NCI-H82 (cell line): ENCODE measurements around the gene LYSMD2.

ENCODE experiments used
- DNase-seq: peaks from one replicate; lab custom pipeline; 2025; lab: John Stamatoyannopoulos, UW

The LYSMD2 gene

DNA sequence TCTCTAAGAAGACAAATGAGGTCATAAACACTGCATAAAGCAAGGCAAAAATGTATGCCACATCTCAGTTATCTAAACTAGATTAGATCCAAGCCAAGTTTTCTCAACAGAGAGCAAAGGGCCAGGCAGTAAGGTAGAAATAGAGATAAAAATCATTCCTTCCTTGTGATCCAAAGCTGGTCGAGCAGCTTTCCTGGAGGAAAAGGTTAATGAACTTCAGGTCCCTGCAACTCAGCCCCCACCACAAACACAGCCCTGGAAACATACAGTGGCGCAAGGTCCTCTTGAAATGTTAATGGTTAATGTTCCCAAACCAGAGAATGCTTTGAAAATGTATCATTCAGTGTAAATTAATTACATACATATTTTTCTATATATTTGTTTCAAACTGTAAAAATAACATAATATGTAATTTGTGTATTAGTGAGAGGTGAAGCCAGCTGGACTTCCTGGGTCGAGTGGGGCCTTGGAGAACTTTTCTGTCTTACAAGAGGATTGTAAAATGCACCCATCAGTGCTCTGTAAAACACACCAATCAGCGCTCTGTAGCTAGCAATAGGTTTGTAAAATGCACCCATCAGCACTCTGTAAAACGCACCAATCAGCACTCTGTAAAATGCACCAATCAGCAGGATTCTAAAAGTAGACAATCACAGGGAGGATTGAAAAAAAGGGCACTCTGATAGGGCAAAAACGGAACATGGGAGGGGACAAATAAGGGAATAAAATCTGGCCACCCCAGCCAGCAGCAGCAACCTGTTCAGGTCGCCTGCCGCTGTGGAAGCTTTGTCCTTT, 17.1 kb downstream of the LYSMD2 start:
- DNase-seq: no peak

DNA sequence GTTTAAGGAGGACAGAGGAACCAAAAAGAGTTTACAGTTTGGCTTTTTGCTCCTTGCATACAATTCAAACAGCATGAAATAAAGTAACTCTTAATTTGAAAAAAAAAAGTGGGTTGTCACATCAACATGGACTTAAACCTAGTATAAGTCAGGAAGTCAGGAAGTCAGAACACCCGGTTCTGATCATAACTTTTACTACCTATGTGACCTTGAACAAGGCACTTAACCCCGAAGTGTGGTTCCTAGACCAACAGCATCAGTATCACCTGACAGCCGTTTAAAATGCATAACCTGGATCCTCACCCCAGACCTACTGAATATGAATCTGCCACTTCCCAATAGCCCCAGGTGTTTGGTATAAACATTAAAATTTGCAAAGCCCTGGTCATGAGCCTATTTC, 18.7 kb downstream of the LYSMD2 start:
- no peak for DNase-seq

DNA sequence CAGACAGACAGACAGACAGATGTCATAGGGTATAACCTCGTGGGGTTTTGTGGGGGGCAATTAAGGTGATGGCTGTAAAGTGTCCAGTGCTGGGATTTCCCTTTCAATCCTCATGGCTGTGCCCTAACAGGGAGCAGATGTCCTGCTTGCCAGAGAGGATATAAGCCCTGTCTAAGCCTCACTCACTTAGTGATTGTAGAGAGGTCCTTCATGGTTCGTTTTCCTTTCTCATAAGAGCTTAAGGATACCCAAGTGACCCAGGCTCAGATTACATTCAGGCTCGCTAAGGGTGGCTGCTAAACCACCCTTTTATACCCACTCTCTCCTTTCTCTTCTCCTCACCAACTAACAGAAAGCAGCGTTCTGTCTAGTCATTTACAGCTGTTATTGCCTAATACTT, 19.2 kb downstream of the LYSMD2 start:
- DNase-seq: peak; percentile 98

DNA sequence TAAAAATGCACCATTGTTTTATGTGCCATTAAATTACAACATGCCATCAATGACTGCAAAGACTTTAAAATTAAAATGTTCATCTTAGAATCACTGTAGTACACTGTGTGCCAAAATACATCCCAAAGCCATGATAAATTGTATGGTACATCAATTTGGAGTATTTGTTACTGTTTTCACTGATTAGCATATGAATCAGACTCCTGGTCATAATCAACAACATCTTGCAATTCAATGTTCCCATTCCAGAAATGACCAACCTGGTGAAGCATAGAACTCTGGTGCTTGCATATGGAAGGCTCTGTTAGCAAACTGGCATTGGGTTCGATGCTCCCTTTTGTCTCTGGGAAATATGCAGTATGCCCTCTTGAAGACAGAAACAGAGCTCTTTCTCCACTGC, 22.5 kb downstream of the LYSMD2 start:
- DNase-seq: no peak

DNA sequence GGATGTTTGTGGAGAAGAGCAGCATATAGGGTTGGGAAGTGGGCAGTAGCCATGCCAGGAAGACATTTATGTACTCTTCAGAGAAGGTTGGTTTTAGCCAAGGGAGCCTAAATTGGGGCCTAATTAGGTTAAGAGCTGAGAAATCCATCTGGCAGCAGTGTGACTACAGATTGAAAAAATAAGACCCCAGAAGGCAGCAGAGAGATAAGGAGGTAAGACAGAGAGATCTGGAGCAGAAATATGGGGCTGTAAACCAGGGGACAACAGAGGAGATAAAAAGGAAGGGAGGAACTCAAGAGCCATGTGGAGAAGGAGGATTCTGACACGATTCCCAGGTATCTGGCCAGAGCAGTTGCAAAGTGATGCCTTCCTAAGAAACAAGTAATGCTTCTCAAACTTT, 23.3 kb downstream of the LYSMD2 start:
- peak; percentile 77 for DNase-seq

DNA sequence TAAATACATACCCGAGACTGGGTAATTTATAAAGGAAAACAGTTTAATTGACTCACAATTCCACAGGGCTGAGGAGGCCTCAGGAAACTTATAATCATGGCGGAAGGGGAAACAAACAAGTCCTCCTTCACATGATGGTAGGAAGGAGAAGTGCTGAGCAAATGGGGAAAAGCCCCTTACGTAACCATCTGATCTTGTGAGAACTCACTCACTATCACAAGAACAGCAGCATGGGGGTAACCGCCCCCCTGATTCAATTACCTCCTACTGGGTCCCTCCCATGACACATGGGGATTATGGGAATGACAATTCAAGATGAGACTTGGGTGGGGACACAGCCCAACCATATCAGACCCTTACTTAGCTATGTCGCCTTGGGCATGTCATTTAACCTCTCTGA, 28.4 kb downstream of the LYSMD2 start:
- no peak for DNase-seq

DNA sequence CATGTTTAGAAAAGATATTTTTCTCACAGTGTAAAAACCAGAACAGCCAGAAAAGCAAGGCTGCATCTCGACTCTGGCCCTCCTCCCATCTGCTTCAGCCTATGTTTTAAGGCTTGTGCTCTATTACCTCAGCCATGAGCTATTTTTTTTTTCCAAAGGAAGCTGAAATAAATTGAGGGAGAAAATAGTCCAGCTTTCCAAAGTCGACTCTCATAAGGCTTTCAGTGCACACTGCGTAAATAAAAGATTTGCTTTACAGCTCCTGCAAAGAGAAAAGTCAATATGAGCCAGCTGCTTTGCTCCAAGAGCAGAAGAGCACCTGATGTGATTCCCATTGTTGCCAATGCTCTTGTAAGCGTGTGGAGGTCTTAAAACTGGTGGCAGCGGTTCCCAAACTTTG, 29.4 kb downstream of the LYSMD2 start:
- DNase-seq: no peak

DNA sequence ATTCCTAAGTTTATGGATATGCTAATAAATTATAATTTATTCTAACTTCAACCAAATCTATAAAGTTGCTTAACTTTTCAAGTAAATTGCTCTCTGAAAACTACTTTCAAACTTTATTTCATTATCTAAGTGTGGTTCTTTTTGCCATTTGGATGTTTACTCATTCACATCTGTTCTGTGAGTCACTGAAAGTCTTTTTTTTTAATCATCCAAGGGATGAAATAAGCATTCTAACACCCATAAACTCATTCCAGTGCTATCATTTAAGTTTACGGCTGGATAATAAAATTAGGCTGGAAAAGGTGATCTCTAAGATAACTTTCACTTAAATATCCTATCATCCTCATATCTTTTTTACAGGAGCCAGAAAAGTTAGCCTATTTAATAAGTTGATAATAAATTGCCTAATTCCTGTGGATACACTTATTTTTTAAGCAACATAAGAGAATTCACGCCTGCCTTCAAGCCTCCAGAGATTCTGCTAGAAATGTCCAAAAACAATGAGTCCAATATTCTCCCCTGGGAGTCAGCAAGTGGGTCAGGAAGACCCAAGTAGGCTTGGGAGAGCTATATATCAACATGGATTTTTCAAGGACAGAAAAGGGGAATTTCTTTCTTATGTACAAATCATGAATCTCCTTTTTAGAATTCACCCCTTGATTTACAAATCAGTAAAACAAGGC, 30.4 kb downstream of the LYSMD2 start:
- DNase-seq: no peak

DNA sequence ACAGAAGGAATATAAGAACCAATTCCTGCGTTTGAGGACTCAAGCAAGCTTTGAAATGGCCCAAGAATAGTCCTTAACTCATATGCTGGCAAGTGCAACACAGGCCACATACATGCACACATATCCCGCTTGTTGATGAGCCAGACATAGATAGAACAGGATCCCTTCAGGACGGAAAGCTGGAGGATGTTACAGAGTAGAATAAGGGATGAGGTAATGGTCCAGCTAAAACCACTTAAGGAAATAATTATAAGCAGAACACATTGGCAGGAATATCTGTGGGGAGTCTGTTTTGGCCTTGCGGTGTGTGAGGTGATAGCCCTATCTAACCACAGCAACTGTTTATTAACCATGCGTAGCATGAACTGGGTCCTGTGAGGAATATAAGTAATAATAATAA, 31.2 kb downstream of the LYSMD2 start:
- DNase-seq: no peak

DNA sequence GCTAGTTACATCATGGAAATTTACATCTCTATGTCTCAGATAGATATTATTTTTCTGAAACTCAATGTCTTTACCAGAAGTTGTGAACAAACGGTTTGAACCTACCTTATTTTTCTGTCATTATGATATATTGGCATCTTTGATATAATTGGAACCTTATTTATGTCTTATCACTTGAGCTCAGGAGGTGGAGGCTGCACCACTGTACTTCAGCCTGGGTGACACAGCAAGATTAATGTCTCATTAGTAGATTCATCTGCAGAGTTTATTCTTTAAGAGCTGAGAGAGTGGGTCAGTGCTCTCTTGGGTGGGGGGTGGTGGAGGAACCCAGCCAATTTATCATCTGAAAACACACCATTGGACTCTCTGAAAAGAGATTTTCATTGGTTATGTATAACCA, 34.7 kb downstream of the LYSMD2 start:
- DNase-seq: no peak

DNA sequence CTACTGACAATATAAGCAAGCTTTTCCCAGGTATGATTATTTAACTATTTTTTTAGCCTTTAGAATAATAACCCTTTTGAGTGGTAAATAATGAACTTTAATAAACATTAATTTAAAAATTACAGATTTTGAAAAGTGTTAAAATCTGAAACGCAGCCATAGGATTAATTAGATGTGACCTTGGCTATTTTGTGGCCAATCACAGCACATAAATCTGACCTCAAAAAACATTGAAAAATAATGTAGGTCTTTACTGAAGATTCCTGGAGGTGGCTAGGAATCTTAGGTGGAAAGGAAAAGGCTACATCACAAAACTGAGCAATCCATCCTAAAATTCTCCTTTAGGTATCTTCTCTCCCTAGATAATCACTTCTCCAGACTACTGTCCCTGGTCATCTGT, 38.1 kb downstream of the LYSMD2 start:
- DNase-seq: no peak

DNA sequence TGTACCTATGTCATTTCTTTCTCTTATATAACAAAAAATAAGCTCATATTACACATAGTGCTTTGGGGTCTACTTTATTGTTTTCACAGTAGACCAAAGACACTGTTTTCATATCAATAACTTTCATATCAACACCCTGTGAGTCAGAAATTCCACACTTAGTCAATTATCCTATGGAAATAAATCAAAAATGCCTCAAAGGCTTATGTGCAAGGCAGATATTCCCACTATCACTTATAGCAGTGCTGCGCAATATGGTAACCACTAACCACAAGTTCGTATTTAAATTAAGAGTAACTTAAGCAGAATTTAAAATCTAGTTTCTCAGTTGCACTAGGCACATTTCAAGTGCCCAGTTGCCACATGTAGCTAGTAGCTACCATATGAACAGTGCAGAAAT, 40.3 kb downstream of the LYSMD2 start:
- no peak for DNase-seq

DNA sequence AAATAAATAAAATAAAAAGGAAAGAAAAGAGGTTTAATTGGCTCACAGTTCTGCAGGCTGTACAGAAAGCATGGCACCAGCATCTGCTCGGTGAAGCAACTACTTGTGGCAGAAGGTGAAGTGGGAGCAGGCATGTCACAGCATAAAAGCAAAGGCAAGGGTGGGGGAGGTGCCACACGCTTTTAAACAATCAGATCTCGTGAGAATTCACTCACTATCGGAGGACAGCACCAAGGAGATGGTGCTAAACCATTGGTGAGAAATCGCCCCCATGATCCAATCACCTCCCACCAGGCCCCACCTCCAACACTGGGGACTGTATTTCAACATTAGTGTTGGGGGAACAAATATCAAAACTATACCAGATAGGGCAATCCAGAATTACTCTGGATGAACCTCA, 40.9 kb downstream of the LYSMD2 start:
- DNase-seq: no peak

DNA sequence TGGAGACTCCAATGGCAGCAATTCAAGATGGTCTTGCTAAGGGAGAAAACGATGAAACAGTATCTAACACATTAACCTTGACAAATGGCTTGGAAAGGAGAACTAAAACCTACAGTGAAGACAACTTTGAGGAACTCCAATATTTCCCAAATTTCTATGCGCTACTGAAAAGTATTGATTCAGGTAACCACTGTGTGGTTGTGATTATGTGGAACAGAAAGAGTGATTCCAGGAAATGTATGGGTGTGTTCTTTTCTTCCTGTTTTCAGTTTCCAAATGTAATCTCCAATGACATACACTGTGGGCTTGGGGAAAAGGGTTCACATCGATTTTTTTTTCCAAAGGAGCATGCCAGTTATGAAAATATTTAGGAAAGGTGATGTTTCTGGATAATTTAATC, 45.3 kb downstream of the LYSMD2 start:
- DNase-seq: no peak

DNA sequence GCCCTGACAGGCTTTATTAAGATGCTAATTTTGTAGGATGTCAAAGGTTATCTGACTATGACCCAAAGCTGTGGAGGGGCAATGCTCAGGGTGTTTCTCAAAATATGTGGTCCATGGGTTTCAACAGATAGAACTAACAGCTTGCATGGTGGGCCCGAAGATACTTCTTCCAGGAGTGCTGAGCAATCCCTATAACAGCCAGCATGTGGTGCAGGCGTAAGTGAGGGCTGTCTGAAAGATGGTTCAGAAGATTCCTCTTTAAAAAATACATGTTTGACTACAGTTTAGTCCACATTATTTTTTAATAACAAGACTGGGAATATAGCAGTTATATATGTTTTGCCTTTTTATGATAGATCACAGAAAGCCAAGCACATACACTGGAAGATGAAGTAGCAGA, 48.6 kb downstream of the LYSMD2 start:
- no peak for DNase-seq

DNA sequence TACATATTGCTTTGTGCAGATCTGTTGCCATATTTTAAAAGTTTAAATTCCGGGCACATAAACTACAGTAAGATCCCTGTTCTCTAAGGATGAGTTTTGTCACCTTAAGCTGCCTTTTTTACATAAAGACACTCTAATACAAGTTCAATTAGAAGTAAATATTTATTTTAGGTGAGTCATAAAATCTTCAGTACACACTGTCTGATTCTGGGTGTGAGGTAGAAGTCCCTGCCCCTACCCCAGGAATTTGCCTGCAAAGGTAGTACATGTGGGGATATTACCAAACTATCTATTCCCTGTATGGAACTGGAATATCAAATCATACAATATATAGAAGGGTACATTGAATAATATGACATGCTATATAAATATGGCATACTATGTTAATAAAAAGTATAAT, 49.9 kb downstream of the LYSMD2 start:
- no peak for DNase-seq

DNA sequence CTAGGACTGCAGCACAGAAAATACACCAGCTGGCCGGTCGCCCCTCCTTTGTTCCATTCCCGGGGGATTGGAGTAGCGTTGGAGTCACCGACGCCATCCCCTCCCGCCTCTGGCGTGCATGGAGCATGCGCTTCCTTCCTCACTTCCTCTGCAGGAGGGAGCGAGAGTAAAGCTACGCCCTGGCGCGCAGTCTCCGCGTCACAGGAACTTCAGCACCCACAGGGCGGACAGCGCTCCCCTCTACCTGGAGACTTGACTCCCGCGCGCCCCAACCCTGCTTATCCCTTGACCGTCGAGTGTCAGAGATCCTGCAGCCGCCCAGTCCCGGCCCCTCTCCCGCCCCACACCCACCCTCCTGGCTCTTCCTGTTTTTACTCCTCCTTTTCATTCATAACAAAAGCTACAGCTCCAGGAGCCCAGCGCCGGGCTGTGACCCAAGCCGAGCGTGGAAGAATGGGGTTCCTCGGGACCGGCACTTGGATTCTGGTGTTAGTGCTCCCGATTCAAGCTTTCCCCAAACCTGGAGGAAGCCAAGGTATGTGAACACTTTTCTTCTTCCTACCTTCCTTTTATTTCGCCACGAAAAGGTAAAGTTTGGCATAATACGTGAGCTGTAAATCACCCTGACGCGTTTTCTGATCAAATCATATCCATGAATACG, 56.0 kb downstream of the LYSMD2 start, which contains the start of gene SCG3:
TSS of gene SCG3 (plus strand) at position 201 of the 661 bp plus-strand sequence. CDS start at position 454, 253 bp downstream.
- DNase-seq: peak; percentile 95

DNA sequence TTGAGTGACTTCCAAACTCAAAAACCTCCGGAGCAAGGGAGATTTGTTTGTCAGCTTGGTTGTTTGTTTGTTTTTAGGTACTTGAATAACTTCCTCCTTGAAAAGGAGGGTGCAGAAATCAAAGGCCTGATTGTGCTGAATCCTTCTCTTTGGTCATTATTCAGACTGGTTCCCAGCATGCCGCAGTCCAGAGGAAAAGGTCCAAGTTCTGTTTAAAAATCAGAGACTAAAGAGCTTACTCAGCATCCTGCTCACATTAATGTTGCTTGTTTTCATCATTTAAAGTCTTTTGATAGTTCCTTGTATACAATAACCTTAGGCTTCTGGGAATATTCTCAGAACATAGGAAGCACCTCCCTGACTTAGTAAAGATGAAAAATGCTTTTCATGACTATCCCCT, 57.1 kb downstream of the LYSMD2 start:
- DNase-seq: no peak

DNA sequence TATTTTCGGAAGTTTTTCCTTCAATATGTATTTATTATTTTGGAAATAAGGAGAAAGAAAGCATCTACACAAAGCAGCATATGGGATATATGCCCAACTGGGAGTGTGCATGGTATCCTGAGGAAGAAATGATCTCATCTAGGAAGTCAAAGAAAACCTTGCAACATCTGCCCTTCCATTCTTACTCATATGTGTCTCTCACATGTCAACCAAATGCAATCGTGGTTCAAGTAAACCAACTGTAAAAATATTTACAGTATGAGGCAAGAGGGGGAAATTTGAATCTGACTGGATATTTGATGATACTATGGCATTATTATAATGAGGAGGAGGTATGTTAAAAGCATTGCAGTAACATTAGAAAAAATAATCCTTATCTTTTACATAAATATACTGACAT, 59.4 kb downstream of the LYSMD2 start:
- DNase-seq: no peak

DNA sequence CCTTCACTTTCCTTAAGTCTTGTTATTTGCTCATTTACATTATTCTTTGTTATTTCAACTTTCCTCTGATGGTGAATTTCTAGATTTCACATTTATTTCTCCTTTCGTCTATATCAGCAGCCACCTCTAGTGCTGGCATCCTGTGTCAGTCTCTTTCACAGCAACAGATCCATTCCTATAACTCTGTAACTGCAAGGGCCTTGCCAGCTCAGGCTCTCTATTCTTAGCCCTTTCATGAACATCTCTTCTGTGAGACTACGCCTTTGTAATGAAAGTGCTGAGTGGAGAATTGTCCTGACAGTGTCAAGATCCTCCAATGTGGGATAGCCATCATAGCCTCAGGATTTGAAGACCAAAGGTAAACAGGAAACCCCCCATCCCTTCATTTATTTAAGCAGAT, 60.0 kb downstream of the LYSMD2 start:
- no peak for DNase-seq

DNA sequence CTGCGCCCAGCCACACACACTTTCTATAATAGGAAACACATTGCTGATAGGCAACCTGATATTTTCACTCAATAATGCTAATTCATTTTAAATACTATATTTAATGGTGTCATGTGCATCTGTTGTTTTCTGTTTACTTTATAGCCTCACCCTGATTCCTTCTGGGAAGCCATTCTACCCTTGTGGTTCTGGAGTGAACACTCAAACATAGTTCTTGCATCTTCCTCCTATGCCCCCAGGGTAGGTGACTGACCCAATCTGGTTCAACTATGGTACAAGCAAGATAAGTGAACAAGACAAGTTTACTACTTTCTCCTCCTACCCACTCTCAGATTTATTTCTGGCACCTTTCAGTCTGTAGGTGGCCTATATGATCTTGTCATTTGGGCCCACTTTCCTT, 60.4 kb downstream of the LYSMD2 start:
- no peak for DNase-seq

DNA sequence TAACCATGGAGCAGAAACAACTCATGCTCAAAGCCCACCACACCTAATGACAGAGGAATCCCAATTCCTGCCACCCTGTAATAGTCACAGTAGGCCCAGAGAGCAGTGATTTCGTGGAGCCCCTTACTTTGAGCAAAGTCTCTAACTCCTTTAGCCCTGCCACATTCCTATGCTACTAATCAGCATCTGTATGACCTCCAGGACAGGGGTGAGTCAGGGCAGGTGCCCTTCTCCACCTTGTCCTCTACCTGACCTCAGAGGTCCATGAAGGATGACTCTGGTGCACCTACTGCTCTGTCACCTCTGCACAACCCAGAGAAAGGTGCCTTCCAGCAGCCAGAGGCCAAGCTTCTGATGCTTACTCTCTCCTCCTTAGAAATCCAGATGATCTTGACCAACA, 62.2 kb downstream of the LYSMD2 start:
- no peak for DNase-seq
